SW 1271 (cell line): ENCODE data around the gene COL4A6.
A peak's percentile ranks its signal among the peaks of the same experiment; 100 is the strongest.
"Not testable (repeated sequence)": the region's sequence is repeated elsewhere in the genome, so short reads cannot be mapped to it uniquely, and the experiment has no call there.

ENCODE experiments used
- DNase-seq, 2 experiments: peaks; one replicate each; lab custom pipeline; 2025; lab: John Stamatoyannopoulos, UW

COL4A6 gene

DNA sequence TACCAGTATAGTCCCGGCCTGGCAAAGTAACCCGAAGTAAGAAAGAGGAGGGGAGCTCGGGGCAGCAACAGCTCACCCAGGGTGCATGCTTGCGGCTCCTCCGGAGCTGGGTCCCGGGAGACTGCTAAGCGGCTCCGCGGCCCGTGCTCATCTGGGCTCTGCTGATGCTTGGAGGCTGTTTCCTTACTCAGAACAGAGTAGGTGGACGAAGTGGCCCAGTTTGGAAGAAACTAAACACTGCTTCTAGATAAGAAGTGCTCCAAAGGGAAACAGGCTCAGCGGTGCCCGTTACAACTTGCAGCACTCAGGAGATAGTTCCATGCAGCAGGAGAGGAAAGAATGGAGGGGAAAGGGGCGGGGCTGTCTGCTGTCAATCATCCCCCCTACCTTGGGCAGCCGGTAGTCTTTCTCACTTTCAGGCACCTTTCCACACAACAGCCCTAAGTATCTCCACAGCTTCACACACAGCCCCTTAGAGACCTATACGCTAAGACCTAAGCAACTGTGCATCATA is at the start of gene COL4A6:
TSS of gene COL4A6 (minus strand) at position 313 of the 514 bp plus-strand sequence. CDS start at position 87, 226 bp downstream.
- no peak for DNase-seq

DNA sequence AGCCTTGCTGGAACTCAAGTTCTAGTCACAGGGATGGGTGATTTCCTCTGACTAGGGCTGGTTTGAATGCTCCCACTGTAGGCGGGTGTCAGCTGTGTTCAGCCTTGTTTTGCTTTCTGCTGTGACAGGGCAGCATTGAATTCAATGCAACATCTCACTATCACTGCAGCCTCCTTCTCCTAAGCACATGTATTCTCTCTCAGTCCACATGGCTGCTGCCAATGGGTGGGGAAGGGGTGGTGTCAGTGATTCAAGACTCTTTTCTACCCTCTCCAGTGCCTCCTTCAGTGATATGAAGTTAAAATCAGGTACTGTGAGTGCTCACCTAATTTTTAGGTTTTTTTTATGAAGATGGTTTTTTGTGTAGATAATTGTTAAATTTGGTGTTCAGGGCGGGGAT is 47.7 kb upstream of the COL4A6 start:
- no peak for DNase-seq

DNA sequence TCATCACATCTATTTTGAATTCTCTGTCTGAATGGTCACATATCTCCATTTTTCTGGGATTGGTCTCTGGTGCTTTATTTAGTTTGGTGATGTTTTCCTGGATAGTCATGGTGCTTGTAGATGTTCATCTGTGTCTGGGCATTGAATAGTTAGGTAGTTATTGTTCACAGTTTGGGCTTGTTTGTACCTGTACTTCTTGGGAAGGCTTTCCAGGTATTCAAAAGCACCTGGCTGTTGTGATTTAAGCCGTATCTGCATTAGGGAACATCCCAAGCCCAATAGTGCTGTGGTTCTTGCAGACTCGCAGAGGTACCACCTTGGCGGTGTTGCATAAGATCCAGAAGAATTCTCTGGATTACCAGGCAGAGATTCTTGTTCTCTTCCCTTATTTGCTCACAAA is 46.0 kb upstream of the COL4A6 start:
- DNase-seq = no peak

GRCh38 chrX:108481528-108481927 is 43.3 kb upstream of the COL4A6 start:
- DNase-seq = not testable (repeated sequence)

GRCh38 chrX:108473979-108474378 is 35.8 kb upstream of the COL4A6 start:
- DNase-seq = no peak

DNA sequence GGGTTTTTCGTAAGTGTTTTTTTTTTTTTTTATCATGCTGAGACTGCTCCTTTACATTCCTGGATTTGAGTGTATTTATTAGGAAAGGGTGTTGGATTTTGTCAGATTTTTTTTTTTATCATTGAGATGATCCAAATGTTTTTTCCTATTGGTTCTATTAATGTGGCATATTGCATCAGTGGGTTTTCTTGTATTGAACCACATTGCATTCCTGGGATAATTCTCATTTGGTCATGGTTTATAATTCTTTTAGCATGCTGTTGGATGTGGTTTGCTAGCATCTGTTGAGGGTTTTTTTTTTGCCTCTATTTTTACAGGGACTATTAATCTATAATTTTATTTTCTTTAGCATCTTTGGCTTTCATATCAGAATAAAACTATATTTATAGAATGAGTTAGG is 30.3 kb upstream of the COL4A6 start:
- no peak for DNase-seq

DNA sequence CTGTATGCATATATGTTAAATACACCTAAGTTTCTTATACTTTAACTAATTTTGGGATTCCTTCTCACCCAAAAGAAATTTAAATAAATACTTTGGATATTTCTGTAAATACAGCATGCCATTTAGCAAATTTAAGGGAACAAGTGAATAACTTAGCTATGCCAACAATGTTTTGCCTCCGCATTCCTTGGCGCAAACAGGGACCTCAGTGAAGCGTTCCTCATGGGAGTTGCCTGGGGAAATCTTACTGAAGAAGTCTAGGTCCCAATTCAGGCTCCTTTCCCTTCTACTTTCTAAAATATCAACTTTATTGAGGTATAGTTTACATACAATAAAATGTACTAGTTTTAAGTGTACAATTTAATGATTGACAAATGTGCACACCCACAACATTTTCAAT is 26.4 kb upstream of the COL4A6 start:
- DNase-seq = no peak

GRCh38 chrX:108456971-108457477 is 18.8 kb upstream of the COL4A6 start:
- DNase-seq = no peak

DNA sequence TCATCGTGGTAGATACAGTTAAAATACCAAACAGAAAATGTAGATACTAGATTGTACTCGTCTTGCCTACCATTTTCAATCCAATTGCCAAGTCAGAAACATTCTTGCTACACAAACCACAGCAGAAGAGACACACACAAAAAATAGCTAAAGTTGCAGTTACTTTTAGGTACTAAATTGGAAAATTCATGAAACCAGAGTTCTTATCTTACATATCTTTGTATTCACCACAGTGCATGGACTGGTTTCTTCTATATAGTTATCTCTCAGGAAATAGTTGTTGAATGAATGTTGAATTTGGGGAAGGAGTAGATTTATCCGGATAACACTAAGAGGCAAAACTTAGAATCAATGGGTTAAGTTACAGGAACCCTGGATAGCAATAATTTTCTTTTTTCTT is 15.6 kb upstream of the COL4A6 start:
- DNase-seq = no peak

DNA sequence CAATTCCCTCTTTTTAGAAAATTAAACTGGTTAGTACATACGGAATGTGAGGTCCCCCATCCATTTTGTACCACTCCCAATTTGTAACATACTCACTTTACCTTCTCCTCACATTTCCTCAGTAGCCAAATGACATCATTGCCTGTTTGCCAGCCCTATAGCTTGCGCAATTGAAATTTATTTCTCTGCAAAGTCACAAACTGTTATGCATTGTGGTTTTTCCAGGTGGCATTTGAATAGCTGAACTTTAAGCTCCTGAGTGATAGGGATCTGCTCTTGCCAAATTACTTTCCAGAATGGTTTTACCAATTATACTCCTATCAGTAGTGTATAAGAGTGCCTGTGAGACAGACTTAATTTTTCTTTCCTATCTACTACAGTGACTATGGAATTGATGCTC is 9.1 kb upstream of the COL4A6 start:
- no peak for DNase-seq

GRCh38 chrX:108442901-108443464 is 4.8 kb upstream of the COL4A6 start:
- DNase-seq = no peak

DNA sequence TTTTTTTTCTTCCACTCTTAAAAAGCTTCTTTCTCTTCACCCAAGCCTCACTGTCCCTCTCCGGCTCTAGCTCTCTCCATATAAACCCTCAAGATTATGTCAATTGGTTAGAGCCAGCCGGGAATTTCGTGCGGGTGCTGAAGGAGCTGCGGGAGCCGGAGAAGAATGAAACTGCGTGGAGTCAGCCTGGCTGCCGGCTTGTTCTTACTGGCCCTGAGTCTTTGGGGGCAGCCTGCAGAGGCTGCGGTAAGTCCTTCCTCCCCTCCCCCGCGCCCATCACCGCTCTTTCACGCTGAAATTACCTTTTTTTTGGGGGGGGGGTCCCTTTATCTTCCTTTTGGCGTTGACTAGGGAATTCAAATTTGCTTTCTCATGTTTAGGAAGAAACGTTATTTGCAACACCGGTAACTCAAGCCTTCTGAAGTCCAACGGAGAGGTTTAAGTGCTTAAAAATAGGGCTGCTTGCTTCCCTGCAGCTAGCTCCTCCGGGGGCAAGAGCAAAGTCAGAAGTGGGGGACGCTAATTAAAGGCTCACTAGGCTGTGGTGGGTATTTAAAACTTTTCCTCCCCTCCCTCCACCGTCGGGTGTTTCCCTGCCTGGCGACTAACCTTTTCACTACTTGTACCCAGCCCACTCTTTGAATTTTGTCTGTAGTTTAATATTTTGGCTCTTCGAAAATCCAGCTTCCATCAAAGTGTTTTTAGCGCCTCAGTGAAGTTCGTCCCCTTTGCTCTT is 1.9 kb upstream of the COL4A6 start:
- DNase-seq = peak in 1 of 2 experiments; percentile 21

GRCh38 chrX:108439426-108439942 is 1.3 kb upstream of the COL4A6 start, which contains the start of gene COL4A5:
TSS of gene COL4A5 (plus strand) at chrX:108439838. CDS start at chrX:108440126, 288 bp downstream.
- peak; percentile 52 to 70 for DNase-seq

DNA sequence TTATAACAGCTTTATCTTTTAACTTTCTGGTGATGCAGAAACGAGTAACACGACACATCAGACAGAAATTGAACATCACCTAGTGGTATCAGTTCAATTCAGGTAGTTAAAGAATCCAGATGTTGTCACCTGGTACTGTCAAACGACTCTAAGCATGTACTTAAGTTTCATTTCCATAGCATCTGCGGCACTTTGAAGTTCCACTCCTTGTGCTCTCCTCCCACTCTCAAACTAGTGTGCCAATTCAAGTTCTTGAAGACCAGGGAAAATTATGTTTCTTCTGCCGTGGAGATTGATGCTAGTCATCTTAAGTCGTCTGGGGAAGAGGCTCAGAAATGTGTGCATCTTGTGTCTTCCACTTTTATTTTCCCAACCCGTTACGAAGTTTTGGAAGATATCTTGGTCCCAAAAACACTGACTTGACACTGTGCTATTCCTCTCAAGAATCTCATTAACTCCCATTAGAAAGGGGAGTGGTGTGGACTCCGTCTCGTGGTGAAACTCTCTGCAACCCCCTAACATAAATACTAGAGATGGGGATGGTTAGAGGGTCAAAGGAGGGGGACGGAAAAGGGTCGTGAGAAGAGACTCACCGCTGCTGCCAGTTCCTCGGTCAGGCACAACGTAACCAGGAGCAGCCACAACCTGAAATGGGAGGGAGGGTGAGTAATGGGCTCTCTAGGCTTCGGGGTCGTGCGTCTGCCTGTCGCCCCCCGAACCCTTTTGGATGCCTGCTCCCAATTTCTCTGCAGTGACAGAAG is 693 bp downstream of the COL4A6 start:
- no peak for DNase-seq

- no peak for DNase-seq
Measured at GRCh38 chrX:108435261-108435660, 3.0 kb downstream of the COL4A6 start.

DNA sequence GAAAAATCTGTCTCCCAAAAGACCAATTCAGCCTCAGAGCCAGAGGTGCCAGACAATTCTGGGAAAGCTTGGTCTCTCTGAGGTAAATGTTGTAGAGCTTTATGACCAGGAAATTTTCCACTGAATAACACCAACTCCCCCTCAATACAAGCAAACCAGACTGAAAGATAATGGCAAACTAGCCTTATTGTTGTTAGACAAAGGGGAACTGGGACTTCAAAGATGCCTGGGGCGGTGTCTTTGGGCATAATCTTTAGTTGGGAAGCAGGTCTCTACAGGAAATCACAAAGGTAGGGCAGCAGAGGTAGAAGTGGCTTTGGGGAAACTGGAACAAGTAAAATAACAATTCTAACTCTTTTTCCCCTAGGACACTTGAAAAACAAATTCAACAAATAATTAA is 12.0 kb downstream of the COL4A6 start:
- no peak for DNase-seq

GRCh38 chrX:108420481-108420880 is 17.7 kb downstream of the COL4A6 start:
- DNase-seq = no peak

- no peak for DNase-seq
Measured at GRCh38 chrX:108419401-108419800, 18.8 kb downstream of the COL4A6 start.

DNA sequence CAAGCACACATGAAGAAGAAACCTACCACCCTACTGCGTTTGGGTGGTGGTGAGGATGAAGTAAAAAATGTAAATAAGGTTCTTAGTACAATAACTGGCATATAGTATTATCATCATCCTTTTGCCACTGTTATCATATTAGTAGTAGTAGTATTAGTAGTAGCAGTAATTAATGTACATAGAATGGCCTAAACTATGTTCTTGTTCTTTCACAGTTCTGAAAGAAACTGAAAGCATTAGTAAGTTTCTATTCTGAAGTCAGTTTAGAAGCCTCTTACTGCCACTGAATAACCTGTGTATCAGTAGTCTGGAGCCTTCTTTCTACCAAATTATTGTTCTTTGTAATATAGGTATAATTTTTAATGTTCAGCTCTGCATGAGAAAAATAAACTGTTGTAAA is 21.0 kb downstream of the COL4A6 start:
- no peak for DNase-seq

DNA sequence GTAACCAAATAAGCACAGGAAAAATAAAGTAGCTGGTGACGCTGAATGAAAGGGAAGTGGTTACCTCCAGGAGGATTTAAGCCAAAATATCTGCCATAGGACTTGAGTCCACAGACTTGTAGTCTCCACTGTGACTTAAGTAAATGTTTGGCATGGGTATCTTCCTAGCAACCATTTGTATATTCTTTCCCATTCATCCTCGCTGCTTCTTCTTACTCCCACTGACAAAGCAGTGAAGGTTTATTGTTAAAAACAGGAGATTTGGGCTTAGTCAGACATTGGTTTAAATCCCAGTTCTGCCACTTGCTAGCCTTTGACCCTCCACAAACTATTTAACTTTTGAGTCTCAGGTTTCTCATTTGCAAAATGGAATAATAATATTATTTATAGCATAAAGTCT is 22.3 kb downstream of the COL4A6 start:
- DNase-seq = no peak

GRCh38 chrX:108415146-108415545 is 23.1 kb downstream of the COL4A6 start:
- DNase-seq = no peak

DNA sequence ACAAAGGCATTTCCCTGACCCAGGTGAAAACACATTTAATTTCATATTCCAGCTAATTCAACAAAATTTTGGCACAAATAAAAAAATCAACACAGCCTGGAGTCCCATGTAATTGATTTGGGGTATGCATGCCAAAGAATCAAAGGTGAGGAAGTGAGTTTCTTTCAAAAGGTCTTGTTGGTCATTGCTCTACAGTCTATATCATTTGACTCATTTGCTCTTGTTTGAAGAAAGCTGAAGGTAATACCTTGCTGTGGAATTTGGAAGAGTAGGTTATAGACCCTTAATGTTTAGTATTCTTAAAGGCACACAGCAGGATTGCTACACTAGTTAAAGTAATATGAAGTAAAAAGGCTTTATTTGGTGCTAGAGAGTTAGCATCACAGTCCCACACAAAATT is 25.4 kb downstream of the COL4A6 start:
- no peak for DNase-seq
